Measurements from ENCODE around the gene PHLDB3.

Gene PHLDB3

DNA sequence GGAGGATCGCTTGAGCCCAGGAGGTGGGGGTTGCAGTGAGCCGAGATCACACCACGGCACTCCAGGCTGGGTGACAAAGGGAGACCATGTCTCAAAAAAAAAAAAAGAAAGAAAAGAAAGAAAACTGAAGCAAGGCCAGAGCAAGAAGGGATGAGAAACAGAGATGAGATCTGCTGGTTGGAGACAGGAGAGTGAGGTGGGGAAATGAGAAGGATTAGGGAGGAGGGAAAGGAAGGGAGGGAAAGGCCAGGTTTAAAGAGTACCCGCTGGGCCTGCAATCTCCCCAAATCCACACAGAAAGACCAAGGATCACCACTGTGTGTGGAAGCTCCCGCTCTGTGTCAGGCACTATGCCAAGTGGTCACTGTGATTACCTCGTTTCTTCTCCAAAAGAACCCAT is 22.8 kb downstream of the PHLDB3 start:
- Histone ChIP-seq H3K27ac (replicated peaks) (no peak overlapping the region), H3K27me3 (ENCODE audit: insufficient read depth, poor library complexity, severe bottlenecking) (no peaks in the 10 kb centered on the region), H3K4me3 (replicated peaks; ENCODE audit: insufficient read depth, low read length) (no peak overlapping the region)
- no peak for DNase-seq (ENCODE audit: low read depth in 1 of 2, low spot score in 1 of 2)
- no peak for TF ChIP-seq POLR2AphosphoS5 (IDR thresholded peaks at IDR 0.05; ENCODE audit: low read depth)
- TF ChIP-seq SPI1 (IDR thresholded peaks at IDR 0.05; ENCODE audit: borderline replicate concordance, low read depth) = no peak
- no peak for TF ChIP-seq REST (IDR thresholded peaks at IDR 0.05; ENCODE audit: insufficient replicate concordance, low read depth)
- no peak for TF ChIP-seq GABPA (IDR thresholded peaks at IDR 0.05; ENCODE audit: low read depth)
- TF ChIP-seq, protein P1, sequence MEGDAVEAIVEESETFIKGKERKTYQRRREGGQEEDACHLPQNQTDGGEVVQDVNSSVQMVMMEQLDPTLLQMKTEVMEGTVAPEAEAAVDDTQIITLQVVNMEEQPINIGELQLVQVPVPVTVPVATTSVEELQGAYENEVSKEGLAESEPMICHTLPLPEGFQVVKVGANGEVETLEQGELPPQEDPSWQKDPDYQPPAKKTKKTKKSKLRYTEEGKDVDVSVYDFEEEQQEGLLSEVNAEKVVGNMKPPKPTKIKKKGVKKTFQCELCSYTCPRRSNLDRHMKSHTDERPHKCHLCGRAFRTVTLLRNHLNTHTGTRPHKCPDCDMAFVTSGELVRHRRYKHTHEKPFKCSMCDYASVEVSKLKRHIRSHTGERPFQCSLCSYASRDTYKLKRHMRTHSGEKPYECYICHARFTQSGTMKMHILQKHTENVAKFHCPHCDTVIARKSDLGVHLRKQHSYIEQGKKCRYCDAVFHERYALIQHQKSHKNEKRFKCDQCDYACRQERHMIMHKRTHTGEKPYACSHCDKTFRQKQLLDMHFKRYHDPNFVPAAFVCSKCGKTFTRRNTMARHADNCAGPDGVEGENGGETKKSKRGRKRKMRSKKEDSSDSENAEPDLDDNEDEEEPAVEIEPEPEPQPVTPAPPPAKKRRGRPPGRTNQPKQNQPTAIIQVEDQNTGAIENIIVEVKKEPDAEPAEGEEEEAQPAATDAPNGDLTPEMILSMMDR (IDR thresholded peaks at IDR 0.05; ENCODE audit: insufficient read depth, low read length) = no peak

DNA sequence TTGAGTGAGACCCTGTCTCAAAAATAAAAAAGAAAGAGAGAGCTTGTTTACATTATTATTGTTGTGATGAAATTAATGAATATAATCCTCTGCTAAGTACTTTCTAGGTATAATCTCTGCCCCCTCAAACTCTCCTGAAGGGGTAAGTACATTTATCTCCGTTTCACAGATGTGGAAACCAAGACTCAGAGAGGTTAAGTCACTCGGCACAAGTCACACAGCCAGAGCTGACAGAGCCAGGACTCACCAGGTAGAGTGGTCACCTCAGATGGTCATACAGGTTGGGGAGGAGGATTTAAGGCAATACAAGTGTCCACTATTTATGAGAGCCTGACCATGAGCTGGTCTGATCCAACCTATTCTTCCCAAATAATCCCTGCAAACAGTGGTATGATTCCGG is 24.0 kb downstream of the PHLDB3 start:
- no peak overlapping the region for H3K27ac ChIP-seq (replicated peaks)
- H3K4me3 ChIP-seq (replicated peaks; ENCODE audit: insufficient read depth, low read length) = no peak overlapping the region
- no peaks in the 10 kb centered on the region for H3K27me3 ChIP-seq (ENCODE audit: insufficient read depth, poor library complexity, severe bottlenecking)
- no peak for TF ChIP-seq SPI1 (IDR thresholded peaks at IDR 0.05; ENCODE audit: borderline replicate concordance, low read depth)
- TF ChIP-seq, protein P1 (IDR thresholded peaks at IDR 0.05; ENCODE audit: insufficient read depth, low read length) = no peak
- TF ChIP-seq GABPA (IDR thresholded peaks at IDR 0.05; ENCODE audit: low read depth) = no peak
- TF ChIP-seq REST (IDR thresholded peaks at IDR 0.05; ENCODE audit: insufficient replicate concordance, low read depth) = no peak
- TF ChIP-seq POLR2AphosphoS5 (IDR thresholded peaks at IDR 0.05; ENCODE audit: low read depth) = no peak
- DNase-seq (ENCODE audit: low read depth in 1 of 2, low spot score in 1 of 2) = no peak

- H3K4me3 ChIP-seq (replicated peaks; ENCODE audit: insufficient read depth, low read length) = no peak overlapping the region
- TF ChIP-seq REST (IDR thresholded peaks at IDR 0.05; ENCODE audit: insufficient replicate concordance, low read depth) (no peak), GABPA (IDR thresholded peaks at IDR 0.05; ENCODE audit: low read depth) (no peak), POLR2AphosphoS5 (IDR thresholded peaks at IDR 0.05; ENCODE audit: low read depth) (no peak), SPI1 (IDR thresholded peaks at IDR 0.05; ENCODE audit: borderline replicate concordance, low read depth) (no peak)
- TF ChIP-seq, protein P1 (IDR thresholded peaks at IDR 0.05; ENCODE audit: insufficient read depth, low read length) = no peak
Observed at GRCh38 chr19:43479961-43480561, 24.5 kb downstream of the PHLDB3 start.

More at GRCh38 chr19:43479961-43480561, 24.5 kb downstream of the PHLDB3 start:
- no peak for DNase-seq (ENCODE audit: low read depth in 1 of 2, low spot score in 1 of 2)
- H3K27me3 ChIP-seq (ENCODE audit: insufficient read depth, poor library complexity, severe bottlenecking) = no peaks in the 10 kb centered on the region
- H3K27ac ChIP-seq (replicated peaks) = no peak overlapping the region

Measured in HL-60 (cell line).